ENCODE measurements around the gene SYT7.

DNA sequence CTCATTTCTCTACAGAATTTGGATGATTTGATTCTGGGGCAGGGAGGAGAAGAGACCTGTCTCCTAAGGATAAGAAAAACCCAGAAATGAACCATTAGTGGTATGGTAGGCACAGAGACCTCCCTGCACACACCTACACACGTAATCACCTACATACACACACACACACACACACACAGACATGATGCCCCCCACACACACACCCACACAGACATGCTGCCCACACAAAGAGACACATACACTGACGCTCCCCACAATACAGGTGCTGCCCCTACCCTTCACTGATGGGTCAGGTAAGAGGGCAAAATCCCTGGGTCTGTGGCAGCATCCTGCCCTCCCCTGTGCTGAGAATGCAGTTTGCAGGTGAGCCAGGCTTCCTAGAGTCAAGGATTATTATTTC, 1.1 kb upstream of the SYT7 start:
- TF ChIP-seq, protein P1, sequence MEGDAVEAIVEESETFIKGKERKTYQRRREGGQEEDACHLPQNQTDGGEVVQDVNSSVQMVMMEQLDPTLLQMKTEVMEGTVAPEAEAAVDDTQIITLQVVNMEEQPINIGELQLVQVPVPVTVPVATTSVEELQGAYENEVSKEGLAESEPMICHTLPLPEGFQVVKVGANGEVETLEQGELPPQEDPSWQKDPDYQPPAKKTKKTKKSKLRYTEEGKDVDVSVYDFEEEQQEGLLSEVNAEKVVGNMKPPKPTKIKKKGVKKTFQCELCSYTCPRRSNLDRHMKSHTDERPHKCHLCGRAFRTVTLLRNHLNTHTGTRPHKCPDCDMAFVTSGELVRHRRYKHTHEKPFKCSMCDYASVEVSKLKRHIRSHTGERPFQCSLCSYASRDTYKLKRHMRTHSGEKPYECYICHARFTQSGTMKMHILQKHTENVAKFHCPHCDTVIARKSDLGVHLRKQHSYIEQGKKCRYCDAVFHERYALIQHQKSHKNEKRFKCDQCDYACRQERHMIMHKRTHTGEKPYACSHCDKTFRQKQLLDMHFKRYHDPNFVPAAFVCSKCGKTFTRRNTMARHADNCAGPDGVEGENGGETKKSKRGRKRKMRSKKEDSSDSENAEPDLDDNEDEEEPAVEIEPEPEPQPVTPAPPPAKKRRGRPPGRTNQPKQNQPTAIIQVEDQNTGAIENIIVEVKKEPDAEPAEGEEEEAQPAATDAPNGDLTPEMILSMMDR (IDR thresholded peaks at IDR 0.05), result no peak
- TF ChIP-seq POLR2A (IDR thresholded peaks at IDR 0.05), result no peak

Measured in thyroid gland (tissue), 4 donors.